UCSD-AML1 (cell line): ENCODE data around the gene TSFM.

Experiments used
- DNase-seq: peaks from one replicate; lab custom pipeline; 2025; ENCODE audit not compliant: unreplicated experiment; lab: John Stamatoyannopoulos, UW

TSFM gene

GRCh38 chr12:57777911-57778310 is 4.7 kb upstream of the TSFM start:
- no peak for DNase-seq

GRCh38 chr12:57779736-57780135 is 2.9 kb upstream of the TSFM start:
- no peak for DNase-seq

GRCh38 chr12:57780284-57780897 is 2.2 kb upstream of the TSFM start:
- no peak for DNase-seq

GRCh38 chr12:57781244-57781643 is 1.3 kb upstream of the TSFM start:
- DNase-seq = no peak

GRCh38 chr12:57781801-57782200 is 786 bp upstream of the TSFM start:
- no peak for DNase-seq

- no peak for DNase-seq
Observed at GRCh38 chr12:57782243-57782607, 362 bp upstream of the TSFM start.

- no peak for DNase-seq
Observed at GRCh38 chr12:57783466-57783801, 847 bp downstream of the TSFM start.

GRCh38 chr12:57783861-57784260 is 1.3 kb downstream of the TSFM start:
- no peak for DNase-seq

GRCh38 chr12:57793920-57794319 is 11.3 kb downstream of the TSFM start:
- no peak for DNase-seq

GRCh38 chr12:57795354-57795753 is 12.8 kb downstream of the TSFM start:
- no peak for DNase-seq

- DNase-seq = no peak
Observed at GRCh38 chr12:57796996-57797395, 14.4 kb downstream of the TSFM start.

- DNase-seq = no peak
Observed at GRCh38 chr12:57797933-57798332, 15.3 kb downstream of the TSFM start.

- DNase-seq = no peak
Observed at GRCh38 chr12:57800965-57801364, 18.4 kb downstream of the TSFM start.

GRCh38 chr12:57802607-57803006 is 20.0 kb downstream of the TSFM start:
- no peak for DNase-seq

- DNase-seq = peak; percentile 32
Observed at GRCh38 chr12:57803319-57803893, 20.8 kb downstream of the TSFM start.

GRCh38 chr12:57806677-57807076 is 24.1 kb downstream of the TSFM start:
- DNase-seq = no peak

GRCh38 chr12:57807285-57807684 is 24.7 kb downstream of the TSFM start:
- DNase-seq = no peak

- DNase-seq = no peak
Observed at GRCh38 chr12:57808351-57808750, 25.8 kb downstream of the TSFM start.

GRCh38 chr12:57809425-57809824 is 26.8 kb downstream of the TSFM start:
- no peak for DNase-seq

GRCh38 chr12:57810450-57810849 is 27.9 kb downstream of the TSFM start:
- DNase-seq = no peak

- no peak for DNase-seq
Observed at GRCh38 chr12:57811028-57811755, 28.6 kb downstream of the TSFM start.

GRCh38 chr12:57813111-57813970 is 30.8 kb downstream of the TSFM start:
- no peak for DNase-seq
